ENCODE data around the gene ANKS1B.

ANKS1B gene

GRCh38 chr12:98696036-98696646 lies 1288.6 kb downstream of the ANKS1B start:
- DNase-seq = no peak

GRCh38 chr12:98691351-98691750 lies 1293.4 kb downstream of the ANKS1B start:
- DNase-seq = no peak

GRCh38 chr12:98686603-98687002 lies 1298.1 kb downstream of the ANKS1B start:
- DNase-seq = no peak
